Eye (tissue), 1 donor: ENCODE measurements around the gene DPF3.

Experiments
- DNase-seq: peaks from one replicate; pipeline ENCODE4 v3.0.0-alpha.2; 2015

Gene DPF3

GRCh38 chr14:72893636-72894322, at the start of gene DPF3:
DPF3 (minus strand) TSS chr14:72894101; CDS start chr14:72894088, 13 bp downstream.
- DNase-seq: peak; percentile 97

GRCh38 chr14:72942934-72943333, 49.0 kb upstream of the DPF3 start:
- DNase-seq: no peak

- DNase-seq: no peak
These were observed 47.5 kb upstream of the DPF3 start for GRCh38 chr14:72941286-72941985.

- DNase-seq: no peak
These were observed 45.7 kb upstream of the DPF3 start for GRCh38 chr14:72939630-72940029.

- DNase-seq: no peak
These were observed 39.0 kb upstream of the DPF3 start for GRCh38 chr14:72932893-72933292.

GRCh38 chr14:72929316-72930080, 35.6 kb upstream of the DPF3 start:
- no peak for DNase-seq

GRCh38 chr14:72928872-72929271, 35.0 kb upstream of the DPF3 start:
- no peak for DNase-seq

GRCh38 chr14:72926292-72927028, 32.6 kb upstream of the DPF3 start, which contains the start of gene DCAF4:
DCAF4 (plus strand) TSS chr14:72926464; CDS start chr14:72937979, 11,515 bp downstream.
- DNase-seq: peak; percentile 98

GRCh38 chr14:72925815-72926291, 32.0 kb upstream of the DPF3 start:
- no peak for DNase-seq

- DNase-seq: no peak
These were observed 31.4 kb upstream of the DPF3 start for GRCh38 chr14:72925171-72925759.

- DNase-seq: no peak
These were observed 30.4 kb upstream of the DPF3 start for GRCh38 chr14:72924337-72924736.

- DNase-seq: no peak
These were observed 27.5 kb upstream of the DPF3 start for GRCh38 chr14:72921396-72921795.

GRCh38 chr14:72920008-72920407, 26.1 kb upstream of the DPF3 start:
- no peak for DNase-seq

GRCh38 chr14:72917094-72917802, 23.3 kb upstream of the DPF3 start:
- peak; percentile 16 for DNase-seq

GRCh38 chr14:72916174-72916573, 22.3 kb upstream of the DPF3 start:
- DNase-seq: no peak

GRCh38 chr14:72913809-72914208, 19.9 kb upstream of the DPF3 start:
- no peak for DNase-seq

GRCh38 chr14:72909163-72909562, 15.3 kb upstream of the DPF3 start:
- peak; percentile 21 for DNase-seq

- no peak for DNase-seq
These were observed 14.0 kb upstream of the DPF3 start for GRCh38 chr14:72907886-72908285.

- DNase-seq: no peak
These were observed 13.0 kb upstream of the DPF3 start for GRCh38 chr14:72906879-72907278.

- DNase-seq: no peak
These were observed 12.4 kb upstream of the DPF3 start for GRCh38 chr14:72906316-72906715.

GRCh38 chr14:72904840-72905561, 11.1 kb upstream of the DPF3 start:
- DNase-seq: peak; percentile 90
